Subcutaneous preadipocyte (primary cell): ENCODE results near the gene HECTD1. TPM values are rescaled to one million over a fixed set of nuclear protein-coding genes. Genes with fewer than 3 reads are reported as not detected.

Experiments
- small RNA-seq: library from RNA; depleted of rRNA; stranded (forward); fragments of <200 nt; gene quantifications from one replicate; pipeline ENCODE3, GENCODE V24; 2012
- total RNA-seq: library from RNA; depleted of rRNA; stranded (reverse); fragments of >200 nt; gene quantifications from 2 replicates; pipeline ENCODE4 v1.2.3, GENCODE V29; 2012

The HECTD1 gene
- total RNA-seq = 197 and 250 TPM in 2 replicates

DNA sequence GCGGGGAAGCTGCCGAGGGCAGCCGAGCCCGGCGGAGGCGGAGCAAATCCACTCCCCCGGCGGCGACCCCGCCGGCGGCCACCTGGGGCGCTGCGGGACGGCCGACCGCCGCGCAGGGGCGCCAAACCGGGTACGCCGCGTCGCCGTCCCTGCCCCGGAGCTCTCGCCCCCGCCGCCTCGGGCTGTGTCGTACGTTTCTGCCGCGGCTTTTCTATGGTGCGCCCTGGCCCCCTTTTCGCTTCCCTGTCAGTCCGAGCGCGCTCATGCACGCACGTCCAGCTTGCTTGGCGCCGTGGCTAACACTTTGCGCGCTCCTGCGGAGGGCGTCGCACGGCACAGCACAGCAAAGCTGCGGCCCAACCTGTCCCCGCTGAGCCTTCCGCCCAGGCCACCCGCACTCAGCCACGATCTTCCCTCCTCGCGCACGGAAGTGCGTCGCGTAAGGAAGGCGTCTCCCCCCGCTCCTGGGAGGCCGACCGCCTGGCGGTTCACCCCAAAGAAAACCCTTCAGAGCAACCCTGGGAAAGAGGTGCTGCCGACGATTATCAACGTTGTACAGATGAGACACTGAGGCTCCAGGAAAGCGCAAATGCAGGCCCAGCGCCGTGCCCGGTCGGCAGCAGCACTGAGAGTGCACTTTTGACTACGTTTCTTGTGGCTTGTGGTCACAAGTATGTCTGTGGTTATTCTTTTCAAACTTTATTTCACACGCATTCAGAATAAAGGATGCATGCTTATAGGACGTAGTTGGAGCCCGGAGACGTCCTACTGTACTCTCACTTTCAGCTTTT, at the start of gene HECTD1:
Gene HECTD1, minus strand, starts transcription at position 39 of the 791 bp plus-strand sequence. CDS start 1,857 bp downstream, outside the sequence.

Small RNA genes within 50 kb of the gene (small RNA-seq; reads per million reads assigned to genes)
- gene RF00019 (not detected), gene RNU6-541P (not detected)

Other genes with a start within 250 kb of the HECTD1 start
- gene AP4S1, start 182.1 kb downstream of the HECTD1 start, total RNA-seq = 4.4 and 5.9 TPM in 2 replicates
- 41.5 and 48.1 TPM in 2 replicates for gene STRN3, start 181.4 kb downstream of the HECTD1 start, total RNA-seq
- gene HEATR5A, start 212.8 kb upstream of the HECTD1 start, total RNA-seq = 25.7 and 39.1 TPM in 2 replicates
- 47.7 and 47.8 TPM in 2 replicates for gene DTD2, start 249.7 kb upstream of the HECTD1 start, total RNA-seq